KBM-7 (cell line): Measurements from ENCODE around the gene EYS.

Experiments
- DNase-seq: peaks from one replicate; pipeline ENCODE4 v3.0.0-alpha.2; 2015
- in situ Hi-C: fragments of 300-500 bp; cut with MboI; formaldehyde crosslinking; loops from 2 replicates; pipeline ENCODE4 v1.14.3; 2020; ENCODE audit warnings: low sequenced_read_pairs, low pct_unique_long_range_greater_than_20kb, mixed read lengths

Gene EYS

DNA sequence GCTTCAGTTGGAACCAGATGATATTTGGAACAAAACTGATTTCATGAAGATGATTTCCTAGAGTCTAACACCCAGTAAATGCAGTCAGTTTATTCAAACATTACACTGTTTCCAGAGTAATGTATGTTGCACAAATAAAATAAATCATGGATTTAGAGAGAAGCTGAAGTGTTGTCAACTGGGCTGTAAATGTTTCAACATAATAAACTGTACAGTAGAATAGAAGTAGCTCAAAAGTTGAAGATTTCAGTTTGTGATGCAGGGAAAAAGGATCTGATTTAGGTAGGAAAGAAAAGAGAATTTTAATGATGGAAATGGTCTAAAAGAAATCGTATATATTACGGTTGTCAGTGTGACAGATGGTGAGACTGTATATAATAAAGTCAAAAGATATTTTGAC lies 985.2 kb downstream of the EYS start:
- in situ Hi-C loops: no loop called here
- no peak for DNase-seq

DNA sequence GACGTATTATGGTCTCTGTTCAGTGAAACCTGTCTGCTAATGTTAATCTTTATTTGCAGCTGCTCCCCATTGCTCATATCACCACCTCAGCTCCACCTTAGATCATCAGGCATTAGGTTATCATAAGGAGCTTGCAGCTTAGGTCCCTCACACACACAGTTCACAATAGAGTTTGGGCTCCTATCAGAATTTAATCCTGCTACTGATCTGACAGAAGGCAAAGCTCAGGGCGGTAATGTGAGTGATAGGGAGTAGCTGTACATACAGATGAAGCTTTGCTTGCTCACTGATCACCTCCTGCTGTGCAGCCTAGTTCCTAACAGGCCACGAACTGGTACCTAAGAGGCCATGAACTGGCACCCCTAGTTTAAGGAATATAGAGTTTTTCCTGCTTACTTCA lies 989.7 kb downstream of the EYS start:
- in situ Hi-C loops: no loop called here
- DNase-seq: no peak

DNA sequence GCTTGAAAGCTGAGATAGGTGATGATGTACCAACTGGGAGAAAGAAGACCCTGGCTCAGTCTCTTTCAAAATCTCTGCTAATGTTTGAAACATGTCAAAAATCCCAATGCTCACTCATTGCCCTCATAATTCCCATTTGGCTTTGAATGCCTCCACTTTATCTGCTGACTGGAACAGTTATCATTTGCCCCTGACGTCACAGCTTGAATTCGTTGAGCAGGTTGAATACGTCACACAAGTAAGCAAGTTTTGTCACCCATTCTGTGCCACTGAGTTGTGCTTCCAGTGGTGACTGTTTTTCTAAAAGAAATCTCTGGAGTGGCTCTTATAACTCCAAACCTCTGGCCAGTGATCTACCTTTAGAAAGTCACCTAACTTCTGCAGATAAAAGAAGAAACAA lies 991.4 kb downstream of the EYS start:
- in situ Hi-C loops: no loop called here
- no peak for DNase-seq

DNA sequence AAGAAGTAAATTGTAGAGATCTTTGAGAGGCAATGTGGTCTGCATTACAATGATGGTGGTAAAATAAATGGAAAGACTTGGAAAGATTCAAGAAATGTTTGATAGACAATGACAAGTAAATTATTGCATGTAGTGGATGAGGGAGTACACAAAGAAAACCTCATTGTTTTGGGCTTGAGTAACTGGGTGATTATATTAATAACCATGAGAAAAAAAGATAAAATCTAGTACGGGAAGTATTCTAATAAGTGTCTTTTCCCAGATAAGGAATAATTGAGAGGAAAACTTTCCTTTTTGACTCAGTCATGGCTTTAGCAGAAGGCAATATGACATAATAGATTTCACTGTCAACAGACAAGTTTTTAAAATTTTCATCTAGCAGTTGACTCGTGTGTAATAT lies 993.0 kb downstream of the EYS start:
- in situ Hi-C loops: no loop called here
- no peak for DNase-seq

DNA sequence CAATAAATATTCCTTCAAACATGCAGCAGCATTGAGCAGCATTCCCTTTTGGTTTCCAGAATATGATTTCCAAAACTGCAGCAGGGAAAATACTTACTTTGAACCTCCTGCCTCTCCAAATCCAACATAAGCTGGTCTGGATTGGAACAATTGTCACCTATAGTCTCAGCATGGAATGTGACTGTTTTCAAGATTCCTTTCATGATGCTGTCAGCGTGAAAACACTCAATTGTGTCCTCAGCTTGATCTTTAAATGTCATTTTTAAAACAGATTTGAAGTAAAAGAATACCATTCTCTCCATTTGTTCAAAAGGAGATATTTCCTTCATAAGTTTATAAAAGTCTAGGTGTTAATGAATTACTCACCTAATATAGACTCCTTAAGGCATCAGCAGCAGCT lies 993.9 kb downstream of the EYS start:
- in situ Hi-C loops: no loop called here
- no peak for DNase-seq

DNA sequence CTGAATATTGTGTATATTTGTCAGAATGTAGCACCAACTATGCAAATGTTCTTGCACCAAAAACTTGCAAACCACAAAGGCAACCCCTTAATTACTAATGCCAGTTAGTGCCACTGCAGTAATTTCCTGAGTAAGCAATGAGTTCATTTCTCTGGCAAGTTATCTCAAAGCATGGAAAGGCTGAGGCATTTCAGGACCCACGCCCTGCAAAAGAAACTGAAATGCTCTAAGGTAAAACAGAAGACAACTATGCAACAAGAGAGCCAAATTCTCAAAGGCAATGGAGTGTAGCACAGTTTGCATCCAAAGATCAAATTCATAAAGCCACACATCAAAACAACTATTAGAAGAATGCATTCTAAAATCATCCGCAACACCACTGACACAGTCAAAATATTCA lies 994.4 kb downstream of the EYS start:
- in situ Hi-C loops: no loop called here
- DNase-seq: no peak

DNA sequence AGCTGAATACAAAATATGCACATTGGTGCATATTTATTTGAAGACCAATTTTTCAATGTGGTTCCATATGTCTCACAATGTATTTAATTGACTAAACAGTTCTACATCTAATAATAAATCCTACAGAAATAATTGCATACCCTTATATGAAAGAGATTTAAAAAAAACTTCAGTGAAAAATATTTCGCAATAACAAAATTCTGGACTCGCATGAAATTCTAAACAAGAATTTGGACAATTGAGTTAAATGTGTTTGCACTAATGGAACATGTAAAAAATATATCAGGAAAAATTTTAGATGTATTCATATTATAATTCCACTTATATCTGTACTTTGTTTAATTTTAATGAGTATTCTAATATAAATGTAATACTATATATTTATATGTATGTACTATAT lies 1003.1 kb downstream of the EYS start:
- in situ Hi-C loops: no loop called here

DNA sequence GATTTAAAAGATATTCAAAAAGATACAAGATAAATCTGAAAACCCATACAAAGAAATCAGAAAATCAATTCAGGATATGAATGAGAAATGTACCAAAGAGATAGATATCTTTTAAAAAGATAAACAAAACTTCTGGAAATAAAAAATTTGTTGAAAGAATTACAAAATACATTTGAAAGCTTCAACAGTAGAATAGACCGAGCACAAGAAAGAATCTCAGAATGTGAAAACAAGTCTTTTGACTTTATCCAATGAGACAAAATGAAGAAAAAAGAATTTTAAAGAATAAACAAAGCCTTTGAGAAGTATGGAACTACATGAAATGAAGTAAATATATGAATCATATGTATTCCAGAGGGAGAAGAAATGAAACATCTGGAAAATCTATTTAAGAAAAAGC lies 1011.0 kb downstream of the EYS start:
- in situ Hi-C loops: no loop called here
- DNase-seq: no peak

More for the DNA sequence above, 1003.1 kb downstream of the EYS start:
- no peak for DNase-seq

DNA sequence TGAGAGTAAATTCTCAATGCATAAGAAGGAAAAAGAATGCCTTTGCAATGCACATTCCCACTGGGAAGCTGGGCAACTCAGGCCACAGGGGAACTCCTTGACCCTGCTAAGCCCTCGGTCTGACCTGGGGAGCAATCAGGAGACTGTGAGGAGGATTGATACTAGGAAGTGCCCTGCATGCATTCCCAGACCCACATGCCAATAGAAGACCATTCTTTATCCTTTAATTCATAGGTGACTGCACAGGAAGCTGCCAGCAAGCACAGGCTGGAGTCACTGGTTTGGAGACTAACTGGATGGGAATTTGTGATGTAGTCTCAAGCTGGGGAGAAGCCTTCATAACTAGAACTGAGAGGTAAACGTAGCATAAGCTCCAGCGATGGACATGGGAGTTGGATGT lies 1012.7 kb downstream of the EYS start:
- in situ Hi-C loops: no loop called here
- DNase-seq: no peak

DNA sequence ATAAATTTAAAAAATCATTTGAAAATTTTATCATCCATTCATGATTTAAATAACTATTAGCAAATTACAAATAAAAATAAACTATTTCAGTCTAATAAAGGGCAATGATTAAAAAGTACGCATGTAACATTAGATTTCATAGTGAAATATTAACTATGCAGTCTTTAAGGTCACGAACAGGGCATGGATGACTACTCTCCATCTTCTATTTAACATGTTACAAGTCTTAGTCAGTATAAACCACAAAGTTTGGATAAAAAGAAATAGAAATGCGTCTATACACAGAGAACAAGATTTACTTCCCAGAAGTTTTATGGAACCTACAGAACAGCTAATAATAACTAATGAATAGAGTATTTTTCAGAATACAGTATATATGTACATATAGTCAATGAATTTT lies 1016.0 kb downstream of the EYS start:
- no peak for DNase-seq
- in situ Hi-C loops: no loop called here

DNA sequence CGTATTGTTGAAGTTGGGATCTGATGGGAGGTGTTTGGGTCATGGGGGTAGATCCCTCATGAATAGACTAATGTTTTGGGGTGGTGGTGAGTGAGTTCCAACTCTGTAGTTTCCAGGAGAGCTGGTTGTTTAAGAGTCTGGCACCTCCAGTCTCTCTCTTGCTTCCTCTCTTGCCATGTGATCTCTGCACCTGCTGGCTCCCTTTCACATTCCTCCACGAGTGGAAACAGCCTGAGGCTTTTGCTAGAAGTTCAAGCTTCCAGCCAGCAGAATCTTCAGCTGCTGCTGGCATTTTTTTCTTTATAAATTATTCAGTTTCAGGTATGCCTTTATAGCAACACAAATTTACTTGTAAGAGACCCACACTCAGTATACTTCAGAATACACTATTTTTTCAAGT lies 1021.6 kb downstream of the EYS start:
- in situ Hi-C loops: no loop called here

DNA sequence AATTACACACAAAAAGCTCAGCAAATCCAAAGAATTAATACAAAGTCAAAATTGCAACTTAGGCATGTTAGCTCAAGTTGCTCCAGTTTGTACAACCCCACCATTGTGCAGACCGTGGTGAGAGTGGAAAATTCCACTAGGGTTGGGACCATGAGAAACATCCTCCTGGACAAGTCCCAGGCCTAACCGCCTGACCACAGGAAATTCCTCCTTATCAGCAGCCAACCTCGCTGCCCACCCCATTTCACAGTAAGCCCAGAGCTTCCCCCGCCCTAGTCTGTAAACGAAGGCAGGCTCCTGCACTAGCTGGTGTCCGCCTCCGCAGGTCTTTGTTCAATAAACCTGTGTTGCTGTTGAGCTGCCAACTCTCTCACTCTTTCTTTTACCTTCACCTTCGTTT lies 1023.3 kb downstream of the EYS start:
- DNase-seq: peak; percentile 70
- in situ Hi-C loops: no loop called here

More for the DNA sequence above, 1021.6 kb downstream of the EYS start:
- DNase-seq: no peak

DNA sequence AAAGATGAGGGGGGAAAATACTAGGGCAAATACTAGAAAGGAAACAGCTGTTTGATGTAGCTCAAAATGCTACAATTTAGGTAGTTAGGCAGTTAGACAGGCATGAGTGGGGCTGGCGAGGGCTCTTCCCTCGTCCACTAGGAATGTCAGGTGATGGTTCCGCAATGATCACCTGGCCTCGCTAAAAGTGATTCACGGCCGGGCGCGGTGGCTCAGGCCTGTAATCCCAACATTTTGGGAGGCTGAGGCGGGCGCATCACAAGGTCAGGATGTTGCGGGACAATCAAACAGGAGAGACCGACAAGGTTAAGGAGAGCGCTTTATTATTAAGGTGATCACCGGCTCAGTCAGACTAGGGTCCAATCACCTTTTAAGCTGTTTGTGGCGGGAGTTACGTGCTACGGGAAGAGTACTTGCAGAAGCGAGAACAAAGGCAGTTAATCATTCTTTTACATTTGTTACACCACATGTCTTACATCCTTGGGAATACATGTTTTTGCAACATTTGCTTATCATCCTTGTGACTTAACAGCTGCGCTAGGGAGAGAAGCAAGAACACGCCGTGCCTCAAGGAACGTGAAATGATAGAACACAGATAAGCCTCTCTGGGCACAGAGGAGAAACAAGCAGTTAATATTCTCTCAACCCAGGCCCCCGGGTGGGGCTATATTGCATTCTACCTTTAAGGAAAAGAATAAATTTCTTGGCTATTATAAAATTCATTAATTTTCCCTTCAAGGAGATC lies 1025.4 kb downstream of the EYS start:
- in situ Hi-C loops: no loop called here
- DNase-seq: no peak

DNA sequence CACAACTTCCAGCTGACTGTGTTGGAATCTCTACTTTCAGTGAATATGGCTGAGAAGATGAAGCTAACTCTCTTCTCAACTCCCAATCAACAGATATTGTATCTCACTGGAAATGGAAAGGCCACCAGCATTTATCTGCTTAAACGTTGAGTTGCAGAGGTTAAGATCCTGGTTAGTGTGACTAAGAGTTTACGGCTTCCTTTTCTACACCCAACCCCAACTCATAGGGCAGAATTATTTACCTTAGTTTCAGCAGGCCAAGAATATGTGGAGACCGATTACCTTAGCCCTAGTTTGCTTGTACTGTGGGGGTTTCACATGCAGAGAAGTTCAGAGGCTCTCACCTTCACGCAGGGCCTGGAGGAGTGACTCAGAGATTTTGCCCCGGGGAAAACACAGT lies 1026.6 kb downstream of the EYS start:
- DNase-seq: no peak
- in situ Hi-C loops: no loop called here

DNA sequence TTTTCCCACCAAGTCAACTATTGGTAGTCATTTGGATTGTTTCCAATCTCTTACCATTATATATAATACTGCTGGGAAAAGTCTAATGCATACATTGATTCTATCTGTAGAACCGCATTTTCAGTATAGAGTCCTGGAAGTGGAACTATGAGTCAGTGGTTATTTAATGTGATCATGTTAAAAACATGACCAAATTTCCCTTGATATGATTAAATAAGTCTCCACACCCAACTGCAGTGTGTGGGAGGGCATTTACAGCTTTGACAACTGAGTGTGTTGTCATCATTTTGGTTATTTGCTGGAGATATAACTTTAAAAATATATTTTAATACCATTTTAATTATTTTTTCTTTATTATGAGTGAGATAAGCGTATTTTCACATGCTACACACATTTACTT lies 1027.6 kb downstream of the EYS start:
- DNase-seq: no peak
- in situ Hi-C loops: no loop called here

DNA sequence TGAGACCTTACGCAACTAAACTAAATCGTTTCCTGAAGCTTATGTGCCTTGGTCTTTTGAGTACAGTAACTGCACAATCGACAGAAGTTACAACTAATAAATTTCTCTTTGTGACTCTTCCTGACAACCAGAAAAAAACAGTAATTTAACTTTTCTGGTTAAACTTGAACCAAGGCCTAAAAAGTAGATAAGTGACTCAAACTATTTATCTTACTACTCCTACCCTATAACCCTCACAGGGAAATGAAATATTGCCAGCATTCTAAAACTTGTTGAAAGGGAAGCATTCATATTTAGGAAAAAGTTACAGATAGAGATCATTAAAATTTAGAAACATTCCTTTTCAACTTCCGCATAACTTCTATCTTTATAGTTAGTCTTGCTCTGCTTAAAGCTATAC lies 1034.4 kb downstream of the EYS start:
- in situ Hi-C loops: no loop called here
- no peak for DNase-seq

DNA sequence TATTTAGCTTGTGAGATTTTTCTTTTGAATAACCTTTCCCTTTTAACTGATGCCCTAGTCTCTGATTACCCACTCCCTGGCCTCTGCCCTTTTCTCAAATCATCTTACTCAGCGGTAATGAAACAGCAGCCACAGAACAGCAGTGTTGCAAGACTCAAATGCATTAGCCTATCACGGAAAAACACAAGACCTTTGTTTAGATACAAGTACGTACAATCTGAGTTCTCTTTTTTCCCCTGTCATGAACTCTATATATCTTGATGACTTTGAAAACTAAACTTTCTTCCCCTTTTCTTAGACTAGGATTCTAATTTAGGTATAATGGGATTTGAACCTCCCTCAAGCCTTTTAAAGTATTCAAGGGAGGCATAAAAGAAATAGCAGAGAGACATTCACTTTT lies 1034.9 kb downstream of the EYS start:
- in situ Hi-C loops: no loop called here
- peak; percentile 84 for DNase-seq

DNA sequence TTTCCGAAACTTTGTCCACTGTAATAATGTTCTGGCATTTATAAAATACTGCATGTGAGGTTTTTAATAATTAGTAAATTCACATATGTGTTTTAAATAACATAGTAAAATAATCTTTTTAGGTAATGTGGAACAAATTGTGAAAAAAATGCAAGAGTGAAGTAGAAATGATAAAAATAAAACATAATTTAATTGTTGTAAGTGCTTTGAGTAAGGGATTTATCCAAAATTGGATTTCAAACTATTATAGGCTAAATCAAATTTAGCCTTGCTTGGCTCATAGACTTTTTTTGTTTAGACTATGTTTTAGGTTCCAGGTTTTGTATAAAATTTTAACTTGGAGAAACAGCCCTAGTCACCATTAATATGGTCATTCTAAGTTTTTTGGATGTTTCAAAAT lies 1041.9 kb downstream of the EYS start:
- in situ Hi-C loops: no loop called here
- DNase-seq: no peak

DNA sequence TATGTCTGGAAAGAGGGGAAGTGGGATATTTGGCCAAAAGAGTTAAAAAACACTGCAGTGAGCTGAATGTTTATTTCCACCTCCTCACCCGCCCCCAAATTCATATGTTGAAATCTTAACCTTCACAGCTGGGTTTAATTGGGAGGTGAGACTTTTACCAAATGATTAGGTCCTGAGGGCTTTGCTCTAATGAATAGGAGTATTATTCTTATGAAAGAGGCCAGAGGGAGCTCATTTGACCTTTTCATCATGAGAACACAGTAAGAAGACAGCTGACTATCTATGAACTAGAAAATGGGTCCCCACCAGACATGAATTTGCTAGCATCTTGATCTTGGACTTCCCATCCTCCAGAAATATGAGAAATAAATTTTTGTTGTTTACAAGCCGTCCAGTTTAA lies 1042.5 kb downstream of the EYS start:
- in situ Hi-C loops: no loop called here
- no peak for DNase-seq

DNA sequence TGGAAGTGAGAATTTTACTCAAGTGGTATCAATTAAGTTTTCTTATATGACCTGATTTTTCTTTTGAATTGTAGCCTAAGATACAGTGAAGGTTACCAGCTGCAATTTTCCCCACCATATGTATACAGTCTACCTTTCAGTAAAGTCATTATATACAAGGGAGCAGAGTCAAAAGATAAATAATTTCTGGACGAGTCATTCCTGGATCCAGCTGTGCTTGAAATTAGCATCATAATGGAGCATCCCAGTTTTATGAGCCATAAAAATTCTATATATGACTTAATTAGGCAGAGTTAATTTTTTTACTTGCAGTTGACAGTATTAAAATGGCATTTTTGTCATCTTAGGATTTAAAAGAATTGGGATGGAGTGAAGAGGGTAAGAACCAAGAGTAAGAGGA lies 1063.0 kb downstream of the EYS start:
- in situ Hi-C loops: no loop called here
- DNase-seq: no peak

DNA sequence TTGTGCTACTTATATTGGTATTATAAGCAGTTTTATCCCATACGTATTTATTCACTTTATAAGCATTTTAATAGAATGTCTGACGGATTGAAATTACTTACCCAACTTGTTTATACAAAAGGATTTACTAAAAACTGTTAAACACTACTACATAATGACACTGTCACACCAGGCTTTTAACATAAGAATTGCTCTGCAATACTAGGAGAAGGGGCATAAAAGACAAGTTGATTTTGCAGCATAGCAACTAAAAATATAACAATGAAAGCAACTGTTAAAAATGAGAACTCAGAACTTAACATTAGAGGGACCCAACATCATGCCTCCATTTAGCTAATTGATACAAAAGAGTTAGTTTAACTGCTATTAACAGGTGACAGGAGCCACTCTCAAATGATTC lies 1076.1 kb downstream of the EYS start:
- DNase-seq: no peak
- in situ Hi-C loops: no loop called here

DNA sequence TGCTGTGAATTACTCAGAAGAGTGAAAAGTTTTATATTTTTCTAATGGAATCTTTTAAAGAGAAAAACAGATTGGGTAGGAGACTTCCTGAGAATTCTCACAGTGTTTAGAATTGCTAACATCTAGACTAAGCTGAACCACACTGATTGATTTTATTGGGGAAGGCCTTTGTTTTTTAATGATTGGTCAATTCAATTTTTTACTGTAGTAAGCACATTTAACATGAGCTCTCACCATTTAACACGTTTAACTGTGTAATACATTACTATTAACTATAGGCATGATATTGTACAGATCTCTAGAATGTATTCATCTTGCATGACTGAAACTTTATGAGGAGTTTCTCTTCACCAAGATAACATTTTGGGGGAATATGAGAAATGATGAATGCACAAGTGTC lies 1084.1 kb downstream of the EYS start:
- no peak for DNase-seq
- in situ Hi-C loops: no loop called here
